ENCODE data around the gene PPP2R5C.

The PPP2R5C gene

DNA sequence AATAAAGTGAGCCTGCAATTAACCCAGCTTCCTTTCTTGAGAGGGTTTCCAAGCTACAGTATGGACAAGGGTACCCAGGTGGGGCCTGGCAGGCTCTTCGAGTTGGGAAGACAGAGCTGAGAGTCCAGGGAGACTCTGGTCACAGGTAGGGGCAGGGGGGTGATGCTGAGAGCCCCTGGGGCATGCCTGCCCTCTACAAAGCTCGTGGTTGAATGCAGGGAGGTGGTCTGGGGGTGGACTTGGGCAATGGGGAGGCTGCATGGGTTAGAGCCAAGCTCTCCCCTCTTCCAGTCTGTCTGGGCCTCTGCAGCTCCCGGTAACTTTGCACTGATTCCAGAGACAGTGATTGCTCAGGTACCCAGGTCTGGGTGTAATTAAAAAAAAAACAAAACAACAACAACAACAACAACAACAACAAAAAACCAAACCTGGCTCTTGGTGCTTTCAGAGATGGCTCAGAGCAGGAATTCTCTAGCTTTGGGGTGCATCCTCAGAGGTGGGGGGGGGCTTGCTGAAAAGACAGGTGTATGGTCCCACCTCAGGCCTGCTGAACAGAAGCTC lies 30.8 kb upstream of the PPP2R5C start:
- Histone ChIP-seq H3K4ac (ENCODE audit: low read depth in 1 of 2, low read length in 2 of 2) (no peak overlapping the region), H2BK120ac (ENCODE audit: low read depth, low read length) (no peak overlapping the region), H3K9ac (ENCODE audit: low read length) (peak overlapping the region; percentile 42), H4K8ac (ENCODE audit: low read length) (no peak overlapping the region), H2BK5ac (ENCODE audit: low read depth, low read length, poor library complexity, severe bottlenecking) (no peak overlapping the region), H3K14ac (ENCODE audit: low read length in 2 of 2) (no peak overlapping the region), H3K4me1 (ENCODE audit: control insufficient read depth, insufficient read depth, low read depth, low read length) (peaks cover 21% of the 10 kb centered on the region), H3K79me1 (replicated peaks; ENCODE audit: low read length, poor library complexity, severe bottlenecking) (no peaks in the 10 kb centered on the region), H4K91ac (ENCODE audit: low read length) (no peak overlapping the region), H3K18ac (ENCODE audit: low read depth in 1 of 2, low read length in 2 of 2) (no peak overlapping the region), H3K4me2 (ENCODE audit: low read length, poor library complexity, severe bottlenecking) (no peak overlapping the region), H3K9me3 (ENCODE audit: control insufficient read depth, low read length) (peaks cover 6% of the 10 kb centered on the region), H3K23ac (ENCODE audit: low read length in 2 of 2) (no peak overlapping the region), H3K27ac (ENCODE audit: low read length, poor library complexity, severe bottlenecking) (peak overlapping the region; percentile 46), H3K27me3 (ENCODE audit: control insufficient read depth in 1 of 2, insufficient read depth in 1 of 2, low read length in 2 of 2) (peaks cover 0 to 11% of the 10 kb centered on the region in 2 experiments), H2BK15ac (ENCODE audit: low read depth, poor library complexity, severe bottlenecking) (no peak overlapping the region), H2BK12ac (ENCODE audit: low read length in 2 of 2) (no peak overlapping the region), H2AK5ac (ENCODE audit: low read length, severe bottlenecking) (peak overlapping the region; percentile 34), H3K4me3 (ENCODE audit: insufficient read depth in 1 of 2, low read depth in 1 of 2, low read length in 2 of 2) (no peak overlapping the region), H2AFZ (ENCODE audit: low read depth, low read length) (no peak overlapping the region), H3K36me3 (ENCODE audit: control insufficient read depth in 1 of 2, insufficient read depth in 2 of 2, low read depth in 1 of 2, low read length in 2 of 2) (no peaks in the 10 kb centered on the region)
- no peak for DNase-seq
- 76% methylated on average over 3 of the region's 3 CpGs for WGBS

DNA sequence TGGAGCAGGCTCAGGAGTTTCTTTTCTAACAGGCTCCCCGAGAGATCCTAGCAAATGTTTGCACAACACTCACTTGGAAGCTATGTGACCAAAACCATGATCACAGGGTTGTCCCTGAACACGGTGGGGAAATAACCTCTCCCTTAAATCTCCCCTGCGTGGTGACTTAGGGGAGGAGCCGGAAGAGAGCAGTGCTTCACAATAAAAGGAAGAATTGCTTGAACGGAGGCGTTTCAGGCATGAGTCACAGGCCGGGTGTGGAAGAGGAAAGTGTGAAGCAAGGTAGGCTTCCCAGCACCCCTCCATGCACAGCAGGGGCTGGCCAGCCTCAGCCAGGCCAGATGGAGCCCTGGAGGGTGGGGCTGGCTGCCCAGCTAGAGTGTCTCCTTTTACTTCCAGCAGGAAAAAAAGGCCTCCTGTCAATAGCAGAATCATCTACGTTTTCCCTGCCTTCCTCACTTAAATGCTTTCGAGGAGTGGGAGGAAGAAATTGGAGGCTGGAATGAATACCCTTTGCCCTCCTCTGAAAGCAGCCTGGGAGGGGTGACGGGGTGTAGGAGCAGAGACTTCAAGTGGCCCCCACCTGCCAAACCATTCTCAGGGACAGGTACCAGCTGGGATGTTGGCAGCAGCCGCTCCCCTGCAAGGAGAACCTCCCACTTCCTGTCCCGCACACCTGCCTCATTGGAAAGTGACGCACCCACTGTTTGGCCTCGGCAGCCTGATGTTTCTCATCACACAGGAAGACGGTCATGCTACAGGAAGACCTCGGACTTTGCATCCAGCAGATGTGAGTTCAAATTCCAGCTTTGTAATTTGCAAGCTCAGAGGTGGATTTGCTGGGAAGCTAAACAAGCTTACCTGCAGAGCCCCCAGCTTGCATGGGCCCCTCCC lies 30.1 kb upstream of the PPP2R5C start:
- H2BK5ac ChIP-seq (ENCODE audit: low read depth, low read length, poor library complexity, severe bottlenecking) = no peak overlapping the region
- no peak overlapping the region for H3K18ac ChIP-seq (ENCODE audit: low read depth in 1 of 2, low read length in 2 of 2)
- H3K4me3 ChIP-seq (ENCODE audit: insufficient read depth in 1 of 2, low read depth in 1 of 2, low read length in 2 of 2) = no peak overlapping the region
- no peaks in the 10 kb centered on the region for H3K36me3 ChIP-seq (ENCODE audit: control insufficient read depth in 1 of 2, insufficient read depth in 2 of 2, low read depth in 1 of 2, low read length in 2 of 2)
- H3K9ac ChIP-seq (ENCODE audit: low read length) = peak overlapping the region; percentile 42
- no peak overlapping the region for H2BK12ac ChIP-seq (ENCODE audit: low read length in 2 of 2)
- H2AFZ ChIP-seq (ENCODE audit: low read depth, low read length) = peak overlapping the region; percentile 84
- WGBS = 37% methylated on average over 13 of the region's 16 CpGs
- H3K27me3 ChIP-seq (ENCODE audit: control insufficient read depth in 1 of 2, insufficient read depth in 1 of 2, low read length in 2 of 2) = peaks cover 0 to 11% of the 10 kb centered on the region in 2 experiments
- H3K4me2 ChIP-seq (ENCODE audit: low read length, poor library complexity, severe bottlenecking) = peak overlapping the region; percentile 7
- no peaks in the 10 kb centered on the region for H3K79me1 ChIP-seq (replicated peaks; ENCODE audit: low read length, poor library complexity, severe bottlenecking)
- peak overlapping the region in 1 of 2 experiments; percentile 74 for H3K14ac ChIP-seq (ENCODE audit: low read length in 2 of 2)
- peak overlapping the region; percentile 13 for H4K8ac ChIP-seq (ENCODE audit: low read length)
- no peak overlapping the region for H2AK5ac ChIP-seq (ENCODE audit: low read length, severe bottlenecking)
- H3K27ac ChIP-seq (ENCODE audit: low read length, poor library complexity, severe bottlenecking) = peak overlapping the region; percentile 46
- no peak overlapping the region for H2BK120ac ChIP-seq (ENCODE audit: low read depth, low read length)
- no peak overlapping the region for H4K91ac ChIP-seq (ENCODE audit: low read length)
- H3K9me3 ChIP-seq (ENCODE audit: control insufficient read depth, low read length) = peaks cover 6% of the 10 kb centered on the region
- H3K4ac ChIP-seq (ENCODE audit: low read depth in 1 of 2, low read length in 2 of 2) = no peak overlapping the region
- H2BK15ac ChIP-seq (ENCODE audit: low read depth, poor library complexity, severe bottlenecking) = no peak overlapping the region
- peak overlapping the region in 1 of 2 experiments; percentile 35 for H3K23ac ChIP-seq (ENCODE audit: low read length in 2 of 2)
- H3K4me1 ChIP-seq (ENCODE audit: control insufficient read depth, insufficient read depth, low read depth, low read length) = peaks cover 21% of the 10 kb centered on the region
- DNase-seq = peak; percentile 83

- Histone ChIP-seq H3K4me1 (ENCODE audit: control insufficient read depth, insufficient read depth, low read depth, low read length) (peaks cover 21% of the 10 kb centered on the region), H2BK5ac (ENCODE audit: low read depth, low read length, poor library complexity, severe bottlenecking) (no peak overlapping the region), H4K91ac (ENCODE audit: low read length) (no peak overlapping the region), H2BK15ac (ENCODE audit: low read depth, poor library complexity, severe bottlenecking) (no peak overlapping the region), H3K18ac (ENCODE audit: low read depth in 1 of 2, low read length in 2 of 2) (no peak overlapping the region), H2AK5ac (ENCODE audit: low read length, severe bottlenecking) (no peak overlapping the region), H3K4me2 (ENCODE audit: low read length, poor library complexity, severe bottlenecking) (no peak overlapping the region), H2BK12ac (ENCODE audit: low read length in 2 of 2) (no peak overlapping the region), H3K36me3 (ENCODE audit: control insufficient read depth in 1 of 2, insufficient read depth in 2 of 2, low read depth in 1 of 2, low read length in 2 of 2) (no peaks in the 10 kb centered on the region), H3K4me3 (ENCODE audit: insufficient read depth in 1 of 2, low read depth in 1 of 2, low read length in 2 of 2) (no peak overlapping the region), H3K27ac (ENCODE audit: low read length, poor library complexity, severe bottlenecking) (no peak overlapping the region), H3K4ac (ENCODE audit: low read depth in 1 of 2, low read length in 2 of 2) (no peak overlapping the region), H2AFZ (ENCODE audit: low read depth, low read length) (no peak overlapping the region), H3K9ac (ENCODE audit: low read length) (no peak overlapping the region), H2BK120ac (ENCODE audit: low read depth, low read length) (no peak overlapping the region), H3K9me3 (ENCODE audit: control insufficient read depth, low read length) (peaks cover 6% of the 10 kb centered on the region), H3K23ac (ENCODE audit: low read length in 2 of 2) (no peak overlapping the region), H3K14ac (ENCODE audit: low read length in 2 of 2) (no peak overlapping the region), H3K79me1 (replicated peaks; ENCODE audit: low read length, poor library complexity, severe bottlenecking) (no peaks in the 10 kb centered on the region), H3K27me3 (ENCODE audit: control insufficient read depth in 1 of 2, insufficient read depth in 1 of 2, low read length in 2 of 2) (peaks cover 0 to 12% of the 10 kb centered on the region in 2 experiments), H4K8ac (ENCODE audit: low read length) (no peak overlapping the region)
- 91% methylated on average over 5 of the region's 5 CpGs for WGBS
- no peak for DNase-seq
These were observed 29.4 kb upstream of the PPP2R5C start for GRCh38 chr14:101732118-101732517.

- WGBS = 91% methylated on average over 4 of the region's 4 CpGs
- Histone ChIP-seq H3K9me3 (ENCODE audit: control insufficient read depth, low read length) (peaks cover 6% of the 10 kb centered on the region), H2BK120ac (ENCODE audit: low read depth, low read length) (no peak overlapping the region)
These were observed 28.3 kb upstream of the PPP2R5C start for GRCh38 chr14:101733211-101733610.

More at GRCh38 chr14:101733211-101733610, 28.3 kb upstream of the PPP2R5C start:
- Histone ChIP-seq H3K18ac (ENCODE audit: low read depth in 1 of 2, low read length in 2 of 2) (no peak overlapping the region), H3K4me3 (ENCODE audit: insufficient read depth in 1 of 2, low read depth in 1 of 2, low read length in 2 of 2) (no peak overlapping the region), H3K27me3 (ENCODE audit: control insufficient read depth in 1 of 2, insufficient read depth in 1 of 2, low read length in 2 of 2) (peaks cover 0 to 19% of the 10 kb centered on the region in 2 experiments), H3K4me1 (ENCODE audit: control insufficient read depth, insufficient read depth, low read depth, low read length) (peaks cover 21% of the 10 kb centered on the region), H3K27ac (ENCODE audit: low read length, poor library complexity, severe bottlenecking) (no peak overlapping the region), H2AK5ac (ENCODE audit: low read length, severe bottlenecking) (peak overlapping the region; percentile 57), H4K91ac (ENCODE audit: low read length) (no peak overlapping the region), H3K14ac (ENCODE audit: low read length in 2 of 2) (no peak overlapping the region), H3K4me2 (ENCODE audit: low read length, poor library complexity, severe bottlenecking) (no peak overlapping the region), H4K8ac (ENCODE audit: low read length) (no peak overlapping the region), H2AFZ (ENCODE audit: low read depth, low read length) (no peak overlapping the region), H3K79me1 (replicated peaks; ENCODE audit: low read length, poor library complexity, severe bottlenecking) (no peaks in the 10 kb centered on the region), H3K36me3 (ENCODE audit: control insufficient read depth in 1 of 2, insufficient read depth in 2 of 2, low read depth in 1 of 2, low read length in 2 of 2) (no peaks in the 10 kb centered on the region), H3K23ac (ENCODE audit: low read length in 2 of 2) (no peak overlapping the region), H2BK12ac (ENCODE audit: low read length in 2 of 2) (no peak overlapping the region), H3K4ac (ENCODE audit: low read depth in 1 of 2, low read length in 2 of 2) (no peak overlapping the region), H3K9ac (ENCODE audit: low read length) (no peak overlapping the region), H2BK5ac (ENCODE audit: low read depth, low read length, poor library complexity, severe bottlenecking) (no peak overlapping the region), H2BK15ac (ENCODE audit: low read depth, poor library complexity, severe bottlenecking) (no peak overlapping the region)
- DNase-seq = peak; percentile 37

All from mesenchymal stem cell (in vitro differentiated cells and primary cell).